ENCODE results near the gene BAIAP2. TPM values are rescaled to one million over a fixed set of nuclear protein-coding genes. Genes with fewer than 3 reads are reported as not detected.

The BAIAP2 gene
- total RNA-seq, 1 donor from 2014 or later, result 139 TPM

DNA sequence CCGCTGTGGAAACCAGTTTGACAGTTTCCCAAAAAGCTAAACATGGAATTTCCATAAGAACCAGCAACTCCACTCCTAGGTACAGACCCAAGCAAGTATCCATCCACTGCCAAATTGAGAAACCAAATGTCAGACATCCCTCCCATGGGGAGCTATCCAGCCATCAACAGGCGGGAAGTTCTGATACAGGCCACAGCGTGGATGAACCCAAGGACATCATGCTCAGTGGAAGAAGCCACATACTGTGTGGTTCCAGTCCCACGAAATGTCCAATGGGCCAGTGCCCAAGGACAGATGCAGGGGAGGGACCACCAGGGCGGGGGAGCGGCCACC lies 12.6 kb upstream of the BAIAP2 start:
- Histone ChIP-seq H3K4me3 (no peak overlapping the region), H3K27ac (no peak overlapping the region), H3K9me3 (no peaks in the 10 kb centered on the region), H3K27me3 (no peaks in the 10 kb centered on the region), H3K4me1 (peaks cover 65% of the 10 kb centered on the region), H3K36me3 (no peaks in the 10 kb centered on the region)
- intact Hi-C loops (cut with DNase I), result no loop called here
- TF ChIP-seq, protein P1, sequence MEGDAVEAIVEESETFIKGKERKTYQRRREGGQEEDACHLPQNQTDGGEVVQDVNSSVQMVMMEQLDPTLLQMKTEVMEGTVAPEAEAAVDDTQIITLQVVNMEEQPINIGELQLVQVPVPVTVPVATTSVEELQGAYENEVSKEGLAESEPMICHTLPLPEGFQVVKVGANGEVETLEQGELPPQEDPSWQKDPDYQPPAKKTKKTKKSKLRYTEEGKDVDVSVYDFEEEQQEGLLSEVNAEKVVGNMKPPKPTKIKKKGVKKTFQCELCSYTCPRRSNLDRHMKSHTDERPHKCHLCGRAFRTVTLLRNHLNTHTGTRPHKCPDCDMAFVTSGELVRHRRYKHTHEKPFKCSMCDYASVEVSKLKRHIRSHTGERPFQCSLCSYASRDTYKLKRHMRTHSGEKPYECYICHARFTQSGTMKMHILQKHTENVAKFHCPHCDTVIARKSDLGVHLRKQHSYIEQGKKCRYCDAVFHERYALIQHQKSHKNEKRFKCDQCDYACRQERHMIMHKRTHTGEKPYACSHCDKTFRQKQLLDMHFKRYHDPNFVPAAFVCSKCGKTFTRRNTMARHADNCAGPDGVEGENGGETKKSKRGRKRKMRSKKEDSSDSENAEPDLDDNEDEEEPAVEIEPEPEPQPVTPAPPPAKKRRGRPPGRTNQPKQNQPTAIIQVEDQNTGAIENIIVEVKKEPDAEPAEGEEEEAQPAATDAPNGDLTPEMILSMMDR (IDR thresholded peaks at IDR 0.05), result no peak
- ATAC-seq, result no peak
- DNase-seq, result peak; percentile 28

DNA sequence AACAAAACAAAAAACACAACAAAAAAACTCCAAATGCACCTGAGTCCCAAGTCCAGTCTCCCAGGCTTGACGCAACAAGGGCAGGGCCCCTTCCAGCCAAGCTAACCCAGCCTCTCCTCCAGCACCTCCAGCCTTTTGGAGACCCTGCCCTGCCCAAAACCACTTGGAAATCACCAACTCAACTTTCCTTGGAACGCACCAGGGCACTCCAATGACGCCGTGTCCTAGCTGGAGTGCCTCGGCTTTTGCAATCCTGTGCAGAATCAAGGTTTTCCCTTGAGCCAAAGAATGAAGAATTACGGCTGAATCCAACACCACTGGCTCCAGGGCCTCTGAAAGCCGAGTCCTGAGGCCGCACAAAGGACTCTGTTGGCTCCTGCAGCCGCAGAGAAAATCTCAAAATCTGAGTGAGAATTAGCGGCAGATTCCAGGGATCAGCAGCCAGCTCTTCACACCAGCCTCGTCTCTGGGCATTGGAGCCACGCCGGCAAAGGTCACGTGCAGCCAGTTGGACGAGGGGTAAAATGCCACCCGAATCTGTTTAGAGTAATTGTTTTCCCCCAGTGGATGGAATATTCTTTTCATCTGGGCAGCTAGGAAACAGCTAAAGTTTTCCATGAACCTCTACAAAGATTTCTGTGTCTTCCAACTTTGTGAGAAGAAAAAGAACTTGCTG lies 9.7 kb upstream of the BAIAP2 start:
- DNase-seq (peak; percentile 85), ATAC-seq (peak; percentile 59)
- intact Hi-C loops (cut with DNase I), result loop anchor here (5.0 kb wide), 1 partner anchor 67 kb away; no protein-coding TSS in a partner anchor
- Histone ChIP-seq H3K36me3 (no peaks in the 10 kb centered on the region), H3K9me3 (no peaks in the 10 kb centered on the region), H3K4me1 (peaks cover 60% of the 10 kb centered on the region), H3K4me3 (no peak overlapping the region), H3K27me3 (no peaks in the 10 kb centered on the region), H3K27ac (peak overlapping the region; percentile 55)
- TF ChIP-seq, protein P1 (IDR thresholded peaks at IDR 0.05), result no peak

DNA sequence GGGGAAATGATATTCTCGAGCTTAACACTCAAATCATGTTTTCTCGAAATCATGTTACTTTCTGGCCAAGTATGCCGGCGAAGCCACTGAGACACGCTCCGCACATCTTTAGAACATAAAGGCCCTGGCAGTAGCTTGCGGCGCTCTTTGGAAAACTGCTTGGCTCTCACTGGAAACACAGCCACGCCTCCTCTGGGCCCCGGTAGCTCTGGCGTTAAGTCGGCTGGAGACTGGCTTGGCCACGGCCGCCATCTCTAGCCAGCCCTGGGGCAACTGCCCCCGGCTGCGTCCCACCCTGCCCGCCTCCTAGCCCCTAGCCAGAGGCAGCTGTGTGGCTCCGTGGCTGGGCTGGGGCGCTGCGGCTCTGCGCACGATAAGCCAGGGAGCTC lies 9.2 kb upstream of the BAIAP2 start:
- Histone ChIP-seq H3K36me3 (no peaks in the 10 kb centered on the region), H3K27me3 (no peaks in the 10 kb centered on the region), H3K4me1 (peaks cover 58% of the 10 kb centered on the region), H3K9me3 (no peaks in the 10 kb centered on the region), H3K4me3 (no peak overlapping the region), H3K27ac (no peak overlapping the region)
- DNase-seq (peak; percentile 66), ATAC-seq (no peak)
- intact Hi-C loops (cut with DNase I), result loop anchor here (5.0 kb wide), 1 partner anchor 67 kb away; no protein-coding TSS in a partner anchor
- TF ChIP-seq, protein P1 (IDR thresholded peaks at IDR 0.05), result no peak

DNA sequence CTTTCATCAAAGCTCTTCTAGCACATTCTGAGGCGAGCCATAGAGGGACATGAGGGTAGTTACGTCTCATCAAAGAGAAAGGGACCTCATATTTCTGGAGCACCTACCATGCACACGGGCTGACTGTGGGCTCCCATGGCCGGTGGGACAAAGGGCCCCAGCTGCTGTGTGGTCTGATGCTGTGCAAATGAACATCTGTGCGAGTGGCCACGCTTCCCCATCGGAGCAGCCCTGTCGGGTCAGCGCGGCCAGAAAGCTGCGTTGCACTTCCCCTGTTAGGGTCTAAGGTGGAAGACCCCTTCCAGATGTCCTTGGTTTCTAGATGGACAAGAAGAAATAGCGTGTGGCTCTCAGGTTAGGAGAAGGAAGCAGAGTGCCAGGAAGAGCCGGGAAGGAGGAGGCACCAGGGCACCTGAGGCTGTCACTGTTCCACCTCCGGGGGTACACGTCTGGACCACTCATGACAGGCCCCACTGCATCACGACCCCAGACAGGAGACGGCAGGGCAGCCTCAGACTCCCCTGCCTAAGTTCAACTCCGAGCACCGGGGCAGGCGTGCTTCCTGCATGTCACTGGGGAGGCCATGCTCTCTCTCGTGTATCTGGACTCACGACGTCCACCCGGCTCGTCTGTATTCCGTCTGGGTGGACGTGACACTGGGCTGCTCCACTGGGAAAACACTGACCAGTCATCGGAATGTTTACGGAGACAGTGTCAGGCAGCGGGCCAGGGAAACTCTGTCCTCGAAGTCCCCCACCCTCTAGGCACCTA lies 8.5 kb upstream of the BAIAP2 start:
- Histone ChIP-seq H3K9me3 (no peaks in the 10 kb centered on the region), H3K4me1 (peaks cover 52% of the 10 kb centered on the region), H3K27ac (no peak overlapping the region), H3K4me3 (no peak overlapping the region), H3K36me3 (no peaks in the 10 kb centered on the region), H3K27me3 (no peaks in the 10 kb centered on the region)
- ATAC-seq (no peak), DNase-seq (peak; percentile 62)
- intact Hi-C loops (cut with DNase I), result loop anchor here (5.0 kb wide), 1 partner anchor 66 kb away; no protein-coding TSS in a partner anchor
- TF ChIP-seq, protein P1 (IDR thresholded peaks at IDR 0.05), result no peak

DNA sequence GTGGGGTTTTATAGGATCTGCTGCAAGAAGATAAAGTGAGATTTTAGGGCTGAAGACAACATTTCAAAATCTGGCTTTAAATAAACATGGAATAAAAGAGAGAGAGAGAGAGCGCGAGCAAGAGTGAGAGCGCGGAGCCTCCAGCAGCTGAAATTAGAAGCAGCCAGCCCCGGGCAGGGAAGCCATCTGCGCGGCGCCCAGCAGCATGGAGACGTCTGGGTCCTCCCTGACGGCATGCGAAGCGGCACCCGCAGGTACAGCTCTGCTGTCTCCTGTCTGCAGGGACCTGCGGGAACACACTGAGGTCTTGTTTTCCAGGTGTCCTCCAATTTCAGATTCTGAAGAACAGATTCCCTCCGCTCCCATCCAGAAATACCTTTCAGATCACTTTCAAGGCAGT lies 7.9 kb upstream of the BAIAP2 start:
- ATAC-seq, result no peak
- intact Hi-C loops (cut with DNase I), result loop anchor here (5.0 kb wide), 1 partner anchor 65 kb away; no protein-coding TSS in a partner anchor
- no peaks in the 10 kb centered on the region for H3K27me3 ChIP-seq
- H3K27ac ChIP-seq, result no peak overlapping the region
- H3K36me3 ChIP-seq, result no peaks in the 10 kb centered on the region
- TF ChIP-seq, protein P1 (IDR thresholded peaks at IDR 0.05), result no peak
- peak; percentile 65 for DNase-seq
- H3K4me1 ChIP-seq, result peaks cover 53% of the 10 kb centered on the region
- no peak overlapping the region for H3K4me3 ChIP-seq
- no peaks in the 10 kb centered on the region for H3K9me3 ChIP-seq
